Endothelial cell of umbilical vein (primary cell): ENCODE measurements around the gene CRTC1. TPM values are rescaled to one million over a fixed set of nuclear protein-coding genes. Genes with fewer than 3 reads are reported as not detected.

Source experiments
- BruUV-seq: library from RNA; stranded (reverse); fragments of 400-500 nt; replicated peaks from 2 replicates; lab custom pipeline; 2021; lab: Mats Ljungman, UMichigan
- CTCF ChIA-PET: fragments of 300-600, 350-600 bp; sonication (Branson Sonifier 250); formaldehyde crosslinking; loops from one replicate; lab custom pipeline; 2021; ENCODE audit warnings: antibody characterized with exemption, inconsistent platforms; lab: Charles Lee
- POLR2A ChIA-PET: fragments of 300-600, 350-600 bp; sonication (Branson Sonifier 250); formaldehyde crosslinking; loops from one replicate; lab custom pipeline; 2021; ENCODE audit warnings: antibody characterized with exemption, inconsistent platforms; lab: Charles Lee
- DNase-seq: peaks from one replicate; pipeline ENCODE4 v3.0.0-alpha.2; 2011; ENCODE audit warnings: low read depth, low spot score
- FAIRE-seq: peaks from 2 replicates; lab custom pipeline; 2011; peaks lifted over from hg19 to GRCh38; lab: Jason Lieb, UNC
- H2AFZ ChIP-seq: 2 replicates; pipeline ENCODE4 v1.6.0; 2012; ENCODE audit warnings: low read depth, low read length, control low read depth, inconsistent platforms
- H3K27ac ChIP-seq: 2 replicates; pipeline ENCODE4 v1.5.1; 2011; ENCODE audit warnings: low read depth, mild to moderate bottlenecking, control low read depth, low read length, moderate library complexity; ENCODE audit not compliant: insufficient read depth
- H3K27me3 ChIP-seq, 2 experiments: 2 replicates each; pipeline versions ENCODE4 v1.6.0 to v1.6.1; 2011; ENCODE audit warnings: low read length in 2 of 2, mixed read lengths in 1 of 2; ENCODE audit not compliant: control insufficient read depth in 2 of 2, insufficient read depth in 2 of 2
- H3K36me3 ChIP-seq, 2 experiments: 2 replicates in 1 of 2; 3 replicates in 1 of 2; pipeline ENCODE4 v1.5.1; 2011; ENCODE audit warnings: low read length in 2 of 2, mild to moderate bottlenecking in 1 of 2, moderate library complexity in 1 of 2; ENCODE audit not compliant: control insufficient read depth in 2 of 2, insufficient read depth in 2 of 2; ENCODE audit errors: extremely low read depth in 1 of 2
- H3K4me1 ChIP-seq: 3 replicates; pipeline ENCODE4 v1.5.1; 2011; ENCODE audit warnings: mild to moderate bottlenecking, low read length; ENCODE audit not compliant: control insufficient read depth, insufficient read depth; ENCODE audit errors: extremely low read depth
- H3K4me2 ChIP-seq: 2 replicates; pipeline ENCODE4 v1.6.1; 2011; ENCODE audit warnings: low read length, control low read depth, mixed read lengths; ENCODE audit not compliant: insufficient read depth
- H3K4me3 ChIP-seq, 3 experiments: fragments of 200-600 bp in 1 of 3; sonication (generic), shearing (Covaris generic) in 1 of 3; replicated peaks in 1 of 3; 2 replicates each; pipeline ENCODE4 v1.5.1; 2011 to 2016; ENCODE audit warnings: control low read depth in 3 of 3, low read length in 3 of 3, mild to moderate bottlenecking in 2 of 3, inconsistent platforms in 1 of 3, low read depth in 1 of 3, moderate library complexity in 1 of 3; ENCODE audit not compliant: insufficient read depth in 1 of 3
- H3K79me2 ChIP-seq: 2 replicates; pipeline ENCODE4 v1.6.0; 2012; ENCODE audit warnings: low read length, inconsistent platforms; ENCODE audit not compliant: control insufficient read depth, insufficient read depth
- H3K9ac ChIP-seq: replicated peaks from 2 replicates; pipeline ENCODE3; 2011; ENCODE audit warnings: low read length, control low read depth; ENCODE audit not compliant: insufficient read depth; ENCODE audit errors: extremely low read depth
- H3K9me1 ChIP-seq: replicated peaks from 3 replicates; pipeline ENCODE4 v1.6.0; 2011; ENCODE audit warnings: mild to moderate bottlenecking, low read length; ENCODE audit not compliant: control insufficient read depth, insufficient read depth; ENCODE audit errors: extremely low read depth
- H3K9me3 ChIP-seq: replicated peaks from 2 replicates; pipeline ENCODE4 v1.5.1; 2012; ENCODE audit warnings: low read length, inconsistent platforms; ENCODE audit not compliant: control insufficient read depth, insufficient read depth
- H4K20me1 ChIP-seq: replicated peaks from 2 replicates; pipeline ENCODE3; 2011; ENCODE audit warnings: mild to moderate bottlenecking, low read length; ENCODE audit not compliant: control insufficient read depth, insufficient read depth; ENCODE audit errors: extremely low read depth
- EZH2 ChIP-seq: IDR thresholded peaks from 2 replicates; pipeline ENCODE4 v1.6.1; 2012; ENCODE audit warnings: borderline replicate concordance, low read depth, mild to moderate bottlenecking, moderate library complexity, low read length, inconsistent platforms; ENCODE audit not compliant: severe bottlenecking
- FOS ChIP-seq: IDR thresholded peaks from 2 replicates; pipeline ENCODE4 v1.6.1; 2011; ENCODE audit warnings: mild to moderate bottlenecking, low read length, moderate library complexity, borderline replicate concordance; ENCODE audit not compliant: insufficient read depth
- GATA2 ChIP-seq: IDR thresholded peaks from 2 replicates; pipeline ENCODE4 v1.7.0; 2011; ENCODE audit warnings: low read depth, mild to moderate bottlenecking, moderate library complexity, mixed read lengths, low read length; ENCODE audit not compliant: insufficient read length, insufficient read depth
- JUN ChIP-seq: IDR thresholded peaks from 2 replicates; pipeline ENCODE4 v1.6.1; 2011; ENCODE audit warnings: borderline replicate concordance, low read depth; ENCODE audit not compliant: insufficient read length, insufficient read depth
- MAX ChIP-seq: IDR thresholded peaks from 2 replicates; pipeline ENCODE4 v1.6.1; 2011; ENCODE audit not compliant: insufficient read depth, insufficient read length
- MYC ChIP-seq: IDR thresholded peaks from one replicate; pipeline ENCODE4 v1.6.1; 2011; ENCODE audit warnings: mild to moderate bottlenecking, low read depth, low read length
- POLR2A ChIP-seq: IDR thresholded peaks from 2 replicates; pipeline ENCODE4 v1.6.1; 2012; ENCODE audit warnings: low read depth, mild to moderate bottlenecking, control low read depth, low read length
- POLR2AphosphoS5 ChIP-seq: IDR thresholded peaks from 2 replicates; pipeline ENCODE4 v1.6.1; 2012; ENCODE audit warnings: low read depth, mild to moderate bottlenecking, control low read depth, low read length, moderate library complexity; ENCODE audit not compliant: insufficient read depth
- dilution Hi-C: fragments of 300-500 bp; cut with MboI; formaldehyde crosslinking; loops from one replicate; pipeline ENCODE4 v1.15.0; 2019; ENCODE audit warnings: low sequenced_read_pairs; ENCODE audit not compliant: extremely low pct_ligation_motif_present
- intact Hi-C: fragments of 100-400 bp; cut with micrococcal nuclease; formaldehyde crosslinking; loops from one replicate; pipeline ENCODE4 v1.10.0; 2022
- polyA plus RNA-seq, 4 experiments: library from polyadenylated mRNA; depleted of rRNA in 3 of 4; stranded (reverse) in 3 of 4; unstranded in 1 of 4; fragments of >200 nt; gene quantifications; 2 replicates each; pipeline versions ENCODE4 v1.2.1 to v1.2.3, GENCODE V29; 2011 to 2012; ENCODE audit warnings: missing spikeins in 1 of 4
- total RNA-seq: library from RNA; stranded (reverse); gene quantifications from 2 replicates; pipeline ENCODE4 v1.2.3, GENCODE V29; 2021
- TF ChIP-seq, protein P1 (sequence below), 2 donors: IDR thresholded peaks; 1 replicate in 1 of 2; 2 replicates in 1 of 2; pipeline ENCODE4 v1.5.1; 2011; ENCODE audit warnings: low read length in 2 of 2, mild to moderate bottlenecking in 2 of 2, moderate library complexity in 2 of 2, control low read depth in 1 of 2, inconsistent platforms in 1 of 2, low read depth in 1 of 2; ENCODE audit not compliant: insufficient read depth in 1 of 2; ENCODE audit errors: extremely low read depth in 1 of 2

CRTC1 gene
- total and polyA plus RNA-seq, 2 donors (not counting 3 experiments of a cell fraction or from before 2014, with no cell fraction given) = 4.2 to 11.4 TPM

DNA sequence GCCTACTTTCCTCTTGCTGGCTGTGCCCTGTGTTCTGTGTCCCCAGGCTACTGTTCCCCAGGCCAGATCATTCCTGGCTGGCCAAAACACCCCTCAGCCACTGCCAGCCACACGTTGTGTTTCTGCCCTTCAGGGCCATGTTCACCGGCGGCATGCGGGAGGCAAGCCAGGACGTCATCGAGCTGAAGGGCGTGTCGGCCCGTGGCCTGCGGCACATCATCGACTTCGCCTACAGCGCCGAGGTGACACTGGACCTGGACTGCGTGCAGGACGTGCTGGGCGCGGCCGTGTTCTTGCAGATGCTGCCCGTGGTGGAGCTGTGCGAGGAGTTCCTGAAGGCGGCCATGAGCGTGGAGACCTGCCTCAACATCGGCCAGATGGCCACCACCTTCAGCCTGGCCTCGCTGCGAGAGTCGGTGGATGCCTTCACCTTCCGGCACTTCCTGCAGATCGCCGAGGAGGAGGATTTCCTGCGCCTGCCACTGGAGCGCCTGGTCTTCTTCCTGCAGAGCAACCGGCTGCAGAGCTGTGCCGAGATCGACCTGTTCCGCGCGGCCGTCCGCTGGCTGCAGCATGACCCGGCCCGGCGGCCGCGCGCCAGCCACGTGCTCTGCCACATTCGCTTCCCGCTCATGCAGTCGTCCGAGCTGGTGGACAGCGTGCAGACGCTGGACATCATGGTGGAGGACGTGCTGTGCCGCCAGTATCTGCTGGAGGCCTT, 15.8 kb upstream of the CRTC1 start:
- intact Hi-C loops (no loop called here), dilution Hi-C loops (no loop called here)
- Histone ChIP-seq H3K9ac (no peak overlapping the region), H3K27ac (no peak overlapping the region), H3K9me3 (no peaks in the 10 kb centered on the region), H2AFZ (no peak overlapping the region), H3K9me1 (no peaks in the 10 kb centered on the region), H3K79me2 (no peaks in the 10 kb centered on the region), H3K4me1 (no peaks in the 10 kb centered on the region), H3K4me3 (no peak overlapping the region), H3K4me2 (no peak overlapping the region), H3K36me3 (peaks cover 2 to 9% of the 10 kb centered on the region in 2 experiments), H4K20me1 (no peaks in the 10 kb centered on the region), H3K27me3 (no peaks in the 10 kb centered on the region)
- no peak for TF ChIP-seq EZH2
- no peak for TF ChIP-seq POLR2AphosphoS5
- TF ChIP-seq GATA2 = no peak
- no peak for TF ChIP-seq MYC
- TF ChIP-seq FOS = no peak
- no peak for TF ChIP-seq POLR2A
- TF ChIP-seq, protein P1, sequence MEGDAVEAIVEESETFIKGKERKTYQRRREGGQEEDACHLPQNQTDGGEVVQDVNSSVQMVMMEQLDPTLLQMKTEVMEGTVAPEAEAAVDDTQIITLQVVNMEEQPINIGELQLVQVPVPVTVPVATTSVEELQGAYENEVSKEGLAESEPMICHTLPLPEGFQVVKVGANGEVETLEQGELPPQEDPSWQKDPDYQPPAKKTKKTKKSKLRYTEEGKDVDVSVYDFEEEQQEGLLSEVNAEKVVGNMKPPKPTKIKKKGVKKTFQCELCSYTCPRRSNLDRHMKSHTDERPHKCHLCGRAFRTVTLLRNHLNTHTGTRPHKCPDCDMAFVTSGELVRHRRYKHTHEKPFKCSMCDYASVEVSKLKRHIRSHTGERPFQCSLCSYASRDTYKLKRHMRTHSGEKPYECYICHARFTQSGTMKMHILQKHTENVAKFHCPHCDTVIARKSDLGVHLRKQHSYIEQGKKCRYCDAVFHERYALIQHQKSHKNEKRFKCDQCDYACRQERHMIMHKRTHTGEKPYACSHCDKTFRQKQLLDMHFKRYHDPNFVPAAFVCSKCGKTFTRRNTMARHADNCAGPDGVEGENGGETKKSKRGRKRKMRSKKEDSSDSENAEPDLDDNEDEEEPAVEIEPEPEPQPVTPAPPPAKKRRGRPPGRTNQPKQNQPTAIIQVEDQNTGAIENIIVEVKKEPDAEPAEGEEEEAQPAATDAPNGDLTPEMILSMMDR (IDR thresholded peaks at IDR 0.05; ENCODE audit: extremely low read depth in 1 of 2, insufficient read depth in 1 of 2, low read depth in 1 of 2, low read length in 2 of 2) = no peak
- TF ChIP-seq JUN = no peak
- no peak for TF ChIP-seq MAX
- DNase-seq (no peak), FAIRE-seq (no peak)
- no TSS peak for BruUV-seq
- ChIA-PET POLR2A (no interaction called here), CTCF (no interaction called here)
